GM12874 (cell line): Measurements from ENCODE around the gene PRPH2.

Experiments
- CTCF ChIP-seq: IDR thresholded peaks from 2 replicates; pipeline ENCODE4 v1.5.1; 2011; ENCODE audit warnings: low read depth, mild to moderate bottlenecking, control low read depth, low read length, moderate library complexity; ENCODE audit not compliant: insufficient read depth

PRPH2 gene

GRCh38 chr6:42762426-42762859, 40.0 kb upstream of the PRPH2 start:
- TF ChIP-seq CTCF, result no peak

- no peak for TF ChIP-seq CTCF
Measured at GRCh38 chr6:42761287-42762067, 39.1 kb upstream of the PRPH2 start.

GRCh38 chr6:42758756-42759430, 36.5 kb upstream of the PRPH2 start:
- no peak for TF ChIP-seq CTCF

GRCh38 chr6:42756722-42757121, 34.3 kb upstream of the PRPH2 start:
- TF ChIP-seq CTCF, result no peak

GRCh38 chr6:42754759-42755158, 32.4 kb upstream of the PRPH2 start:
- no peak for TF ChIP-seq CTCF

- TF ChIP-seq CTCF, result no peak
Measured at GRCh38 chr6:42751055-42751454, 28.7 kb upstream of the PRPH2 start.

GRCh38 chr6:42748203-42748898, 26.0 kb upstream of the PRPH2 start:
- no peak for TF ChIP-seq CTCF
